Measurements from ENCODE around the gene SARNP. TPM values are rescaled to one million over a fixed set of nuclear protein-coding genes. Genes with fewer than 3 reads are reported as not detected.

SARNP gene
- polyA plus RNA-seq, 1 of the 3 experiments (the other 2 are of a cell fraction): 65.8 TPM

DNA sequence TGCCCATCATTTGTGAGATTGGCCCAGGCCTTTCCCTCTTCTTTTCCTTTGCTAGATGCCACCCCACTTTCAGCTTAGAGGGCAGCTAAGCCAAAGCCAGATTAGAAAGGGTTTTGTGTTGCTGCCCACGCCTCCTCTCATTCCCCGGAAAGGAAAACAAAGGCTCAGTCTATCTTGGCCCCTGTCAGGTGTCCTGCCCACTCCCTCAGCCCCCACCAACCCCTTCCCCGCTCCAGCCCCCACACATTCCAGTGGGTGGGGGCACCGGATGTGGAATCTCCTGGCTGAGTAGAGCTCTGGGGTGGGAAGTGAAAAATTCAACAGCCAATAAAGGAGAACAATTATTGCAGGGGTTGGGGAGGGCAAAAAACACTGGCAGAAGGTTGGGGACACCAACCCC is 99.5 kb downstream of the SARNP start (continued):
- TF ChIP-seq, protein P1, sequence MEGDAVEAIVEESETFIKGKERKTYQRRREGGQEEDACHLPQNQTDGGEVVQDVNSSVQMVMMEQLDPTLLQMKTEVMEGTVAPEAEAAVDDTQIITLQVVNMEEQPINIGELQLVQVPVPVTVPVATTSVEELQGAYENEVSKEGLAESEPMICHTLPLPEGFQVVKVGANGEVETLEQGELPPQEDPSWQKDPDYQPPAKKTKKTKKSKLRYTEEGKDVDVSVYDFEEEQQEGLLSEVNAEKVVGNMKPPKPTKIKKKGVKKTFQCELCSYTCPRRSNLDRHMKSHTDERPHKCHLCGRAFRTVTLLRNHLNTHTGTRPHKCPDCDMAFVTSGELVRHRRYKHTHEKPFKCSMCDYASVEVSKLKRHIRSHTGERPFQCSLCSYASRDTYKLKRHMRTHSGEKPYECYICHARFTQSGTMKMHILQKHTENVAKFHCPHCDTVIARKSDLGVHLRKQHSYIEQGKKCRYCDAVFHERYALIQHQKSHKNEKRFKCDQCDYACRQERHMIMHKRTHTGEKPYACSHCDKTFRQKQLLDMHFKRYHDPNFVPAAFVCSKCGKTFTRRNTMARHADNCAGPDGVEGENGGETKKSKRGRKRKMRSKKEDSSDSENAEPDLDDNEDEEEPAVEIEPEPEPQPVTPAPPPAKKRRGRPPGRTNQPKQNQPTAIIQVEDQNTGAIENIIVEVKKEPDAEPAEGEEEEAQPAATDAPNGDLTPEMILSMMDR (IDR thresholded peaks at IDR 0.05): no peak
- TF ChIP-seq TEAD4 (IDR thresholded peaks at IDR 0.05; ENCODE audit: borderline replicate concordance, insufficient read depth): no peak
- TF ChIP-seq CHD2 (IDR thresholded peaks at IDR 0.05; ENCODE audit: low read length, partially characterized antibody): no peak
- no peak for TF ChIP-seq NFIC (IDR thresholded peaks at IDR 0.05; ENCODE audit: borderline replicate concordance)

DNA sequence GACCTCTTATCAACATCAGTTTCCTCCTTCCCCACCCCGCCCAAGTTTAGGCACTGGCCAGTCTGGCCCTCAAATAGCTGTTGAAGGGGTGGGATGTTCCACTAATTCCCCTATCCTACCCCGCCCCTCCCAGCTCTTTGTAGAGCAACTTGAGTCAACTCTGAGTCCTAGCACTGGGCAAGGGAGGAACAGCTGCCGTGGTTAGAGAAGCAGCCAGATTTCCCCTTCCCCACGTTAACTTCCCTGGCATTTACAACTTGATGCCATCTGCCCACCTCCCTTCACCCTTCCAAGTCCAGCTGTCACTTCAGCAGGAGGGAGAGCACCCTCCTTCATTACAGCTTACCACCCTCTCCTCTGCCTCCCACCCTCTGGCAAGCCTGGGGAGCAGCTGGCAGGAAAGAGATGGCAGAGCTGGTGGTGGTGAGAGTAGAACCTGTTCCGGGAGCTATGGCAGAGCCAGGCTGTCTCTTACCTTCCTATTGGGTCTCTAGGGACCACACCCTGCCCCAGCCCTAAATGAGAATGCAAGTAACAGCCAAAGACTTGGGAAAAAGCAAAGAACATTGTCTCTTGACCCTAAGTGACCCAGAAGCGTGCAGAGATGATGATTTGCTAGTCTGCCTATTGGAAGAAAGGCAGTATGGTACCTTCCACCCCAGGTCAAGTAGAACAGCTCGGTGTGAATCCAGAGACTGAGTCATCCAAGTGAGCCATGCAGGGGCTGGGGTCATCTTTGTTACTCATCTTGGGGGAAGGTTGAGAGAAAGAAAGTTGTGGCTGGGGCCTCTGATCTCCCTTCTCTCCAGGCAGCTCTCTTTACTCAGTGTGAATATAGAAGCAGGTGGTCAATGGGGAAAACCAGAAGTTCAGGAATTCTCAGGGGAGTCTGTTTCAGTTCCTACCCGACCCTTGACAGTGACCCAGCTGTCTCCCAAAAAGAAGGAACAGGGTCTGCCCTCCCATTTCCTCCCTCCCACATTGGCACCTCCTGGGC is 100.2 kb downstream of the SARNP start:
- no peak overlapping the region for H2AFZ ChIP-seq (ENCODE audit: low read depth)
- peaks cover 13% of the 10 kb centered on the region; the same call in 1 of the 2 replicates for H3K79me2 ChIP-seq (ENCODE audit: insufficient read depth)
- ChIA-PET CTCF (interaction anchor here (5.2 to 11.2 kb wide), 3 partner anchors 13 to 60 kb away, joined by 31 to 202 read pairs (median 51); partner anchors contain the start of gene CD63), POLR2A (interaction anchor here (1.0 kb wide), 1 partner anchor 12 kb away, joined by 6 read pairs; no protein-coding TSS in a partner anchor)
- no peaks in the 10 kb centered on the region for H3K9me3 ChIP-seq
- TF ChIP-seq GABPA (IDR thresholded peaks at IDR 0.05; ENCODE audit: low read depth) (no peak), FOXJ3 (CRISPR knock-in tag; IDR thresholded peaks at IDR 0.05) (no peak), POLR2AphosphoS5 (IDR thresholded peaks at IDR 0.05; ENCODE audit: low read depth, low read length) (no peak), YY1 (IDR thresholded peaks at IDR 0.05; ENCODE audit: low read depth) (no peak), FOSL2 (IDR thresholded peaks at IDR 0.05; ENCODE audit: borderline replicate concordance, low read depth) (peak; percentile 60), EP300 (IDR thresholded peaks at IDR 0.05; ENCODE audit: borderline replicate concordance in 1 of 2, low read depth in 1 of 2, low read length in 1 of 2) (no peak), SMC3 (IDR thresholded peaks at IDR 0.05; ENCODE audit: low read depth, low read length) (no peak), FOXM1 (IDR thresholded peaks at IDR 0.05; ENCODE audit: low read depth) (no peak), RXRA (IDR thresholded peaks at IDR 0.05; ENCODE audit: borderline replicate concordance, low read depth) (no peak; the same call in 1 of the 2 replicates), TCF12 (IDR thresholded peaks at IDR 0.05) (peak; percentile 10; the same call in 1 of the 2 replicates), RAD21 (IDR thresholded peaks at IDR 0.05; ENCODE audit: low read length) (no peak), JUND (IDR thresholded peaks at IDR 0.05) (0 out of 2 replicates have a peak, but pooled peaks have one; percentile 30), SIN3A (IDR thresholded peaks at IDR 0.05; ENCODE audit: borderline replicate concordance, low read depth, low read length) (no peak), TAF1 (IDR thresholded peaks at IDR 0.05; ENCODE audit: borderline replicate concordance, low read depth, low read length) (no peak), CHD2 (IDR thresholded peaks at IDR 0.05; ENCODE audit: low read length, partially characterized antibody) (no peak)
- TF ChIP-seq, protein P2, sequence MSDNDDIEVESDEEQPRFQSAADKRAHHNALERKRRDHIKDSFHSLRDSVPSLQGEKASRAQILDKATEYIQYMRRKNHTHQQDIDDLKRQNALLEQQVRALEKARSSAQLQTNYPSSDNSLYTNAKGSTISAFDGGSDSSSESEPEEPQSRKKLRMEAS (IDR thresholded peaks at IDR 0.05; ENCODE audit: low read depth): no peak
- TF ChIP-seq, protein P3, sequence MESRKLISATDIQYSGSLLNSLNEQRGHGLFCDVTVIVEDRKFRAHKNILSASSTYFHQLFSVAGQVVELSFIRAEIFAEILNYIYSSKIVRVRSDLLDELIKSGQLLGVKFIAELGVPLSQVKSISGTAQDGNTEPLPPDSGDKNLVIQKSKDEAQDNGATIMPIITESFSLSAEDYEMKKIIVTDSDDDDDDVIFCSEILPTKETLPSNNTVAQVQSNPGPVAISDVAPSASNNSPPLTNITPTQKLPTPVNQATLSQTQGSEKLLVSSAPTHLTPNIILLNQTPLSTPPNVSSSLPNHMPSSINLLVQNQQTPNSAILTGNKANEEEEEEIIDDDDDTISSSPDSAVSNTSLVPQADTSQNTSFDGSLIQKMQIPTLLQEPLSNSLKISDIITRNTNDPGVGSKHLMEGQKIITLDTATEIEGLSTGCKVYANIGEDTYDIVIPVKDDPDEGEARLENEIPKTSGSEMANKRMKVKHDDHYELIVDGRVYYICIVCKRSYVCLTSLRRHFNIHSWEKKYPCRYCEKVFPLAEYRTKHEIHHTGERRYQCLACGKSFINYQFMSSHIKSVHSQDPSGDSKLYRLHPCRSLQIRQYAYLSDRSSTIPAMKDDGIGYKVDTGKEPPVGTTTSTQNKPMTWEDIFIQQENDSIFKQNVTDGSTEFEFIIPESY (IDR thresholded peaks at IDR 0.05; ENCODE audit: borderline replicate concordance, low read depth): no peak
- peaks cover 35% of the 10 kb centered on the region for H3F3A ChIP-seq (replicated peaks; ENCODE audit: insufficient read depth)
- H3K27ac ChIP-seq (ENCODE audit: low read depth in 2 of 2, low read length in 1 of 2): peak overlapping the region in 1 of 2 experiments; percentile 87; a peak in 1 of 4 replicates
- peaks cover 6% of the 10 kb centered on the region; the same call in 1 of the 2 replicates for H4K20me1 ChIP-seq (ENCODE audit: insufficient read depth)
- peaks cover 0 to 3% of the 10 kb centered on the region in 2 experiments for H3K36me3 ChIP-seq (replicated peaks in 1 of 2; ENCODE audit: control insufficient read depth in 1 of 2, insufficient read depth in 2 of 2, low read length in 1 of 2)
- WGBS (ENCODE audit: low lambda C conversion rate): 58% methylated on average over 8 of the region's 8 CpGs
- no peaks in the 10 kb centered on the region for H3K27me3 ChIP-seq (ENCODE audit: insufficient read depth)
- peaks cover 29 to 38% of the 10 kb centered on the region in 2 experiments for H3K4me1 ChIP-seq (ENCODE audit: control insufficient read depth in 1 of 2, insufficient read depth in 2 of 2, low read depth in 1 of 2, low read length in 1 of 2)
- no peak for DNase-seq
- H3K9ac ChIP-seq: peak overlapping the region; percentile 86
- H3K4me3 ChIP-seq (ENCODE audit: low read depth in 2 of 2, low read length in 1 of 2): peak overlapping the region; percentile 67 to 92
- no peaks in the 10 kb centered on the region for H3K9me2 ChIP-seq
- H3K4me2 ChIP-seq: peak overlapping the region; percentile 89

Measured in SK-N-SH (cell line).